ENCODE results near the gene GPR3. TPM values are rescaled to one million over a fixed set of nuclear protein-coding genes. Genes with fewer than 3 reads are reported as not detected.
A peak's percentile ranks its signal among the peaks of the same experiment; 100 is the strongest.

Gene GPR3
- total and polyA plus RNA-seq, 10 of the 15 experiments (the other 5 are each of a cell fraction or from before 2014, with no cell fraction given) = 0.33 to 1.4 (median 0.63) TPM; not detected in 3

GRCh38 chr1:27395441-27396195 is 3.2 kb downstream of the GPR3 start:
- ChIA-PET SMC1A (ENCODE audit: uncharacterized antibody, unreplicated experiment) (interaction anchor here (0.6 to 5.6 kb wide), 16 partner anchors 8 to 351 kb away, joined by 3 to 54 read pairs (median 6); partner anchors contain the start of gene AHDC1), RAD21 (ENCODE audit: unreplicated experiment) (interaction anchor here (0.7 to 4.9 kb wide), 27 partner anchors 9 to 351 kb away, joined by 3 to 103 read pairs (median 4); partner anchors contain the start of gene SYTL1), CTCF (interaction anchor here (0.6 to 13.5 kb wide), 42 partner anchors 9 to 352 kb away, joined by 3 to 265 read pairs (median 5); partner anchors contain the start of genes AHDC1, CD164L2, FAM76A and MAP3K6), POLR2A (interaction anchor here (0.7 to 2.9 kb wide), 4 partner anchors 19 to 273 kb away, joined by 4 to 16 read pairs (median 5); no protein-coding TSS in a partner anchor)
- in situ Hi-C loops (cut with MboI) = loop anchor here (5.0 kb wide), 1 partner anchor 267 kb away; no protein-coding TSS in a partner anchor
- DNase-seq (ENCODE audit: low read depth, low spot score) = no peak
- Histone ChIP-seq H3K27me3 (replicated peaks in 1 of 2; ENCODE audit: control insufficient read depth in 2 of 2, insufficient read depth in 2 of 2, low read length in 1 of 2) (no peaks in the 10 kb centered on the region), H3K36me3 (ENCODE audit: control insufficient read depth in 2 of 2, insufficient read depth in 2 of 2, low read length in 1 of 2) (no peaks in the 10 kb centered on the region), H3K4me2 (ENCODE audit: control insufficient read depth, insufficient read depth) (no peak overlapping the region), H3K9ac (ENCODE audit: control insufficient read depth, insufficient read depth, low read length) (no peak overlapping the region), H3K27ac (ENCODE audit: control insufficient read depth, insufficient read depth) (no peak overlapping the region), H3K4me1 (ENCODE audit: control insufficient read depth, insufficient read depth, low read length) (peaks cover 8% of the 10 kb centered on the region), H2AFZ (ENCODE audit: control insufficient read depth, low read depth, low read length) (no peak overlapping the region), H3K9me3 (replicated peaks; ENCODE audit: control insufficient read depth, insufficient read depth, low read length) (no peaks in the 10 kb centered on the region), H4K20me1 (ENCODE audit: control insufficient read depth, insufficient read depth) (no peaks in the 10 kb centered on the region), H3K79me2 (ENCODE audit: control insufficient read depth, insufficient read depth, low read length) (no peaks in the 10 kb centered on the region), H3K4me3 (no peak overlapping the region)
- TF ChIP-seq YY1 (IDR thresholded peaks at IDR 0.05; ENCODE audit: low read depth, low read length) (peak; percentile 81), SIN3A (IDR thresholded peaks at IDR 0.05; ENCODE audit: low read depth, low read length) (no peak), ZBTB11 (CRISPR knock-in tag; IDR thresholded peaks at IDR 0.05) (no peak), RAD21 (IDR thresholded peaks at IDR 0.05; ENCODE audit: insufficient read depth, low read depth, low read length) (peak; percentile 95), RB1 (IDR thresholded peaks at IDR 0.05; ENCODE audit: borderline replicate concordance) (peak; percentile 74; the same call in 1 of the 2 replicates), EP300 (IDR thresholded peaks at IDR 0.05; ENCODE audit: borderline replicate concordance in 1 of 2, control insufficient read depth in 1 of 2, low read depth in 2 of 2, low read length in 2 of 2) (0 out of 4 replicates have a peak, but pooled peaks of 1 of the 2 experiments have one; percentile 34), ZSCAN29 (IDR thresholded peaks at IDR 0.05) (no peak), SMC3 (IDR thresholded peaks at IDR 0.05; ENCODE audit: borderline replicate concordance, low read length) (peak; percentile 93), MXI1 (IDR thresholded peaks at IDR 0.05; ENCODE audit: low read depth, low read length) (peak; percentile 59; the same call in 1 of the 2 replicates), BACH1 (IDR thresholded peaks at IDR 0.05; ENCODE audit: borderline replicate concordance) (0 out of 2 replicates have a peak, but pooled peaks have one; percentile 21), ZNF384 (IDR thresholded peaks at IDR 0.05; ENCODE audit: borderline replicate concordance, low read depth, low read length) (peak; percentile 99), HCFC1 (IDR thresholded peaks at IDR 0.05; ENCODE audit: low read length) (0 out of 2 replicates have a peak, but pooled peaks have one; percentile 23), CTCF (IDR thresholded peaks at IDR 0.05 in 2 of 3, conservative IDR thresholded peaks at IDR 0.05 in 1 of 3; ENCODE audit: control insufficient read depth in 2 of 3, extremely low read depth in 1 of 3, insufficient read depth in 1 of 3, low read depth in 3 of 3, low read length in 3 of 3) (peak; percentile 91 to 95 (median 94))
- peak; percentile 70 for ATAC-seq
- no TSS peak for BruUV-seq (replicated peaks)
- FAIRE-seq = peak; percentile 35
- intact Hi-C loops (cut with micrococcal nuclease; ENCODE audit: unreplicated experiment) = loop anchor here (1.0 to 2.0 kb wide), 2 partner anchors 268 to 293 kb away; no protein-coding TSS in a partner anchor
- WGBS (ENCODE audit: insufficient coverage, insufficient replicate concordance, low lambda C conversion rate, missing lambda C conversion rate) = 2% methylated on average over 10 of the region's 10 CpGs
